ENCODE results near the gene AKAP10. TPM values are rescaled to one million over a fixed set of nuclear protein-coding genes. Genes with fewer than 3 reads are reported as not detected.
"Not testable (repeated sequence)": the region's sequence is repeated elsewhere in the genome, so short reads cannot be mapped to it uniquely, and the experiment has no call there.

The AKAP10 gene
- total and polyA plus RNA-seq, 10 of the 15 experiments (the other 5 are each of a cell fraction or from before 2014, with no cell fraction given): 4.3 to 23.7 (median 14.7) TPM

DNA sequence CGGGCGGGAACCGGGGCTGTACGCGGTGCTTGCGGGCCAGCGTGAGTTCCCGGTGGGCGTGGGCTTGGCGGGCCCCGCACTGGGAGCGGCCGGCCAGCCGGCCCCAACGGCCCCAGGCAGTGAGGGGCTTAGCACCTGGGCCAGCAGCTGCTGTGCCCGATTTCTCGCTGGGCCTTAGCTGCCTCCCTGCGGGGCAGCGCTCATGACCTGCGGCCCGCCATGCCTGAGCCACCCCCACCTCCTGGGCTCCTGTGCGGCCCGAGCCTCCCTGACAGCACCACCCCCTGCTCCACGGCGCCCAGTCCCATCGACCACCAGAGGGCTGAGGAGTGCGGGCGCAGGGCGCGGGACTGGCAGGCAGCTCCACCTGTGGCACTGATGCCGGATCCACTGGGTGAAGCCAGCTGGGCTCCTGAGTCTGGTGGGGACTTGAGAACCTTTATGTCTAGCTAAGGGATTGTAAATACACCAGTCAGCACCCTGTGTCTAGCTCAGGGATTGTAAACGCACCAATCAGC lies 38.9 kb upstream of the AKAP10 start:
- ATAC-seq; H4K20me1 ChIP-seq (ENCODE audit: control insufficient read depth, insufficient read depth); BruUV-seq (replicated peaks); POLR2A ChIA-PET; H3K4me2 ChIP-seq (ENCODE audit: control insufficient read depth, insufficient read depth); H3K4me1 ChIP-seq (ENCODE audit: control insufficient read depth, insufficient read depth, low read length); intact Hi-C loops (cut with micrococcal nuclease; ENCODE audit: unreplicated experiment); DNase-seq (ENCODE audit: low read depth, low spot score); H2AFZ ChIP-seq (ENCODE audit: control insufficient read depth, low read depth, low read length); SMC1A ChIA-PET (ENCODE audit: uncharacterized antibody, unreplicated experiment); H3K27me3 ChIP-seq (replicated peaks in 1 of 2; ENCODE audit: control insufficient read depth in 2 of 2, insufficient read depth in 2 of 2, low read length in 1 of 2); in situ Hi-C loops (cut with MboI); FAIRE-seq; RAD21 ChIA-PET (ENCODE audit: unreplicated experiment); H3K36me3 ChIP-seq (ENCODE audit: control insufficient read depth in 2 of 2, insufficient read depth in 2 of 2, low read length in 1 of 2); H3K27ac ChIP-seq (ENCODE audit: control insufficient read depth, insufficient read depth); H3K9me3 ChIP-seq (replicated peaks; ENCODE audit: control insufficient read depth, insufficient read depth, low read length); H3K9ac ChIP-seq (ENCODE audit: control insufficient read depth, insufficient read depth, low read length); H3K4me3 ChIP-seq; H3K79me2 ChIP-seq (ENCODE audit: control insufficient read depth, insufficient read depth, low read length): not testable (repeated sequence)
- WGBS (ENCODE audit: insufficient coverage, insufficient replicate concordance, low lambda C conversion rate, missing lambda C conversion rate): 96% methylated on average over 29 of the region's 32 CpGs
- CTCF ChIA-PET: interaction anchor here (1.2 kb wide), 1 partner anchor 24 kb away, joined by 3 read pairs; no protein-coding TSS in a partner anchor

DNA sequence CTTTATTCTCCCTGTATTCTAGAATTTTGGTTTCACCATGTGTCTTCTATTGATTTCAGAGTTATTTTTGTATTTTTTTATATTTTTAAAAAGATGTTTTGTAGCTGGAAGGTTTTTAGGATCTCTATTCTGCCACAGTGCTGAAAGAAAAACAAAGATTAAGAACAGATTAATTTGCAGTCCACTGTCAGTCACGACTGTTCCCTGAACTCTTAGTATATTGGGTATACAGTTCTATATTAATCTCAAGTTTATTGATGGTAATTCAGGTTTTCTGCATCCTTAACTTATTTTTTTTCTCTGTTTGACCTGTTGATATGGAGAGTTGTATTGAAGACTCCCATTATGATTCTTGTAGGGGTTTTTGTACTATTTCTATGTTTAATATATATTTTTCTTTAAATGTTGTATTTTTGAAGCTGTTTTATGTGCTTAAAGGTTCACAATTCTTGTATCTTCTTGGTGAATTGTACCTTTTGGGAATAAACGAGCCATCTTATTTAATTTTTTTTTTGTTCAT lies 34.4 kb upstream of the AKAP10 start:
- Histone ChIP-seq H3K4me3 (no peak overlapping the region), H4K20me1 (ENCODE audit: control insufficient read depth, insufficient read depth) (no peaks in the 10 kb centered on the region), H3K9ac (ENCODE audit: control insufficient read depth, insufficient read depth, low read length) (no peak overlapping the region), H3K4me1 (ENCODE audit: control insufficient read depth, insufficient read depth, low read length) (no peaks in the 10 kb centered on the region), H3K27me3 (replicated peaks in 1 of 2; ENCODE audit: control insufficient read depth in 2 of 2, insufficient read depth in 2 of 2, low read length in 1 of 2) (peaks cover 0 to 9% of the 10 kb centered on the region in 2 experiments), H3K36me3 (ENCODE audit: control insufficient read depth in 2 of 2, insufficient read depth in 2 of 2, low read length in 1 of 2) (no peaks in the 10 kb centered on the region), H3K79me2 (ENCODE audit: control insufficient read depth, insufficient read depth, low read length) (no peaks in the 10 kb centered on the region), H3K27ac (ENCODE audit: control insufficient read depth, insufficient read depth) (no peak overlapping the region), H3K4me2 (ENCODE audit: control insufficient read depth, insufficient read depth) (no peak overlapping the region), H2AFZ (ENCODE audit: control insufficient read depth, low read depth, low read length) (no peak overlapping the region), H3K9me3 (replicated peaks; ENCODE audit: control insufficient read depth, insufficient read depth, low read length) (no peaks in the 10 kb centered on the region; the same call in 2 of the 3 replicates)
- CTCF ChIA-PET: interaction anchor here (0.7 to 1.1 kb wide), 2 partner anchors 25 to 110 kb away, joined by 3 read pairs; no protein-coding TSS in a partner anchor
- SMC1A ChIA-PET (ENCODE audit: uncharacterized antibody, unreplicated experiment): interaction anchor here (0.9 kb wide), 1 partner anchor 139 kb away, joined by 3 read pairs; no protein-coding TSS in a partner anchor
- 64% methylated on average over 2 of the region's 2 CpGs for WGBS (ENCODE audit: insufficient coverage, insufficient replicate concordance, low lambda C conversion rate, missing lambda C conversion rate)
- FAIRE-seq (no peak), ATAC-seq (no peak), DNase-seq (ENCODE audit: low read depth, low spot score) (no peak)
- RAD21 ChIA-PET (ENCODE audit: unreplicated experiment): no interaction called here
- in situ Hi-C loops (cut with MboI) (no loop called here), intact Hi-C loops (cut with micrococcal nuclease; ENCODE audit: unreplicated experiment) (no loop called here)
- POLR2A ChIA-PET: no interaction called here
- no TSS peak for BruUV-seq (replicated peaks)
- TF ChIP-seq EGR1 (IDR thresholded peaks at IDR 0.05; ENCODE audit: borderline replicate concordance in 1 of 2, low read depth in 2 of 2, low read length in 2 of 2) (no peak), CBFB (IDR thresholded peaks at IDR 0.05; ENCODE audit: low read depth) (no peak), WRNIP1 (IDR thresholded peaks at IDR 0.05; ENCODE audit: borderline replicate concordance, low read depth, low read length) (no peak), SUZ12 (IDR thresholded peaks at IDR 0.05; ENCODE audit: unreplicated experiment) (no peak), ZNF274 (IDR thresholded peaks at IDR 0.05; ENCODE audit: insufficient read depth, insufficient read length) (no peak), TCF3 (IDR thresholded peaks at IDR 0.05; ENCODE audit: borderline replicate concordance, insufficient read depth, low read depth, low read length) (no peak), TCF7 (IDR thresholded peaks at IDR 0.05; ENCODE audit: borderline replicate concordance) (no peak)
- TF ChIP-seq, protein P1, sequence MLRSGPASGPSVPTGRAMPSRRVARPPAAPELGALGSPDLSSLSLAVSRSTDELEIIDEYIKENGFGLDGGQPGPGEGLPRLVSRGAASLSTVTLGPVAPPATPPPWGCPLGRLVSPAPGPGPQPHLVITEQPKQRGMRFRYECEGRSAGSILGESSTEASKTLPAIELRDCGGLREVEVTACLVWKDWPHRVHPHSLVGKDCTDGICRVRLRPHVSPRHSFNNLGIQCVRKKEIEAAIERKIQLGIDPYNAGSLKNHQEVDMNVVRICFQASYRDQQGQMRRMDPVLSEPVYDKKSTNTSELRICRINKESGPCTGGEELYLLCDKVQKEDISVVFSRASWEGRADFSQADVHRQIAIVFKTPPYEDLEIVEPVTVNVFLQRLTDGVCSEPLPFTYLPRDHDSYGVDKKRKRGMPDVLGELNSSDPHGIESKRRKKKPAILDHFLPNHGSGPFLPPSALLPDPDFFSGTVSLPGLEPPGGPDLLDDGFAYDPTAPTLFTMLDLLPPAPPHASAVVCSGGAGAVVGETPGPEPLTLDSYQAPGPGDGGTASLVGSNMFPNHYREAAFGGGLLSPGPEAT (IDR thresholded peaks at IDR 0.05; ENCODE audit: low read depth): no peak
- TF ChIP-seq, protein P2, sequence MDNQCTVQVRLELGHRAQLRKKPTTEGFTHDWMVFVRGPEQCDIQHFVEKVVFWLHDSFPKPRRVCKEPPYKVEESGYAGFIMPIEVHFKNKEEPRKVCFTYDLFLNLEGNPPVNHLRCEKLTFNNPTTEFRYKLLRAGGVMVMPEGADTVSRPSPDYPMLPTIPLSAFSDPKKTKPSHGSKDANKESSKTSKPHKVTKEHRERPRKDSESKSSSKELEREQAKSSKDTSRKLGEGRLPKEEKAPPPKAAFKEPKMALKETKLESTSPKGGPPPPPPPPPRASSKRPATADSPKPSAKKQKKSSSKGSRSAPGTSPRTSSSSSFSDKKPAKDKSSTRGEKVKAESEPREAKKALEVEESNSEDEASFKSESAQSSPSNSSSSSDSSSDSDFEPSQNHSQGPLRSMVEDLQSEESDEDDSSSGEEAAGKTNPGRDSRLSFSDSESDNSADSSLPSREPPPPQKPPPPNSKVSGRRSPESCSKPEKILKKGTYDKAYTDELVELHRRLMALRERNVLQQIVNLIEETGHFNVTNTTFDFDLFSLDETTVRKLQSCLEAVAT (IDR thresholded peaks at IDR 0.05): no peak
